Nephron progenitor cell (in vitro differentiated cells): ENCODE results near the gene DHX29.

Source experiments
- DNase-seq: peaks from one replicate; pipeline ENCODE4 v3.0.0; 2021
- H3K27ac Mint-ChIP-seq: 2 replicates; pipeline ENCODE4 v1.8.0; 2021; ENCODE audit warnings: mild to moderate bottlenecking, moderate library complexity, mixed read lengths
- H3K27me3 Mint-ChIP-seq: 2 replicates; pipeline ENCODE4 v1.8.0; 2021; ENCODE audit warnings: mild to moderate bottlenecking, low read depth, mixed read lengths; ENCODE audit not compliant: poor library complexity
- H3K36me3 Mint-ChIP-seq: 2 replicates; pipeline ENCODE4 v1.8.0; 2021; ENCODE audit warnings: low read depth, mixed read lengths
- H3K4me1 Mint-ChIP-seq: 2 replicates; pipeline ENCODE4 v1.8.0; 2021; ENCODE audit warnings: mixed read lengths
- H3K4me3 Mint-ChIP-seq: 2 replicates; pipeline ENCODE4 v1.8.0; 2021; ENCODE audit warnings: mild to moderate bottlenecking, moderate library complexity, mixed read lengths
- H3K9me3 Mint-ChIP-seq: 2 replicates; pipeline ENCODE4 v1.8.0; 2021; ENCODE audit warnings: mild to moderate bottlenecking, moderate library complexity, mixed read lengths
- CTCF ChIP-seq: fragments of 200-600 bp; sonication (generic); IDR thresholded peaks from 2 replicates; pipeline ENCODE4 v1.5.0; 2021; ENCODE audit warnings: antibody characterized with exemption

The DHX29 gene

GRCh38 chr5:55344392-55344992 lies 37.0 kb upstream of the DHX29 start:
- Mint-ChIP-seq H3K36me3 (peaks cover 72% of the 10 kb centered on the region), H3K27ac (no peak overlapping the region), H3K9me3 (peaks cover 25% of the 10 kb centered on the region), H3K4me1 (no peaks in the 10 kb centered on the region), H3K4me3 (no peak overlapping the region), H3K27me3 (peaks cover 3% of the 10 kb centered on the region)
- DNase-seq: peak; percentile 56
- TF ChIP-seq CTCF: peak; percentile 83

GRCh38 chr5:55343609-55344008 lies 36.1 kb upstream of the DHX29 start:
- Mint-ChIP-seq H3K4me1 (no peaks in the 10 kb centered on the region), H3K36me3 (peaks cover 67% of the 10 kb centered on the region), H3K27ac (peak overlapping the region; percentile 49), H3K9me3 (peaks cover 25% of the 10 kb centered on the region), H3K4me3 (no peak overlapping the region), H3K27me3 (no peaks in the 10 kb centered on the region)
- no peak for TF ChIP-seq CTCF
- DNase-seq: no peak

GRCh38 chr5:55343107-55343506 lies 35.6 kb upstream of the DHX29 start:
- Mint-ChIP-seq H3K9me3 (peaks cover 25% of the 10 kb centered on the region), H3K4me1 (no peaks in the 10 kb centered on the region), H3K36me3 (peaks cover 67% of the 10 kb centered on the region), H3K27me3 (no peaks in the 10 kb centered on the region), H3K27ac (peak overlapping the region; percentile 49), H3K4me3 (no peak overlapping the region)
- no peak for DNase-seq
- no peak for TF ChIP-seq CTCF

DNA sequence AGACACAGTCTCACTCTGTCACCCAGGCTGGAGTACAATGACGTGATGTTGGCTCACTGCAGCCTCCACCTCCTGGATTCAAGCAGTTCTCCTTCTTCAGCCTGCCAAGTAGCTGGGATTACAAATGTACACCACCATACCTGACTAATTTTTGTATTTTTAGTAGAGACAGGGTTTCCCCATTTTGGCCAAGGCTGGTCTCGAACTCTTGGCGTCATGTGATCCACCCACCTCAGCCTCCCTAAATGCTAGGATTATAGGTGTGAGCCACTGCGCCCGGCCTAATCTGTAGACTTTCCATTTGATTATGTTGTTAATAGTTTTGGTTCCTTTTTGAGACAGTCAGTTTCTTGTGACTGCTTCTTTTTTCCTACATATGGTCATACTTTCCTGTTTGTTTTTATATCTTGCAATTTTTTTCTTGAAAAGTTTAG lies 31.3 kb upstream of the DHX29 start:
- H3K27me3 Mint-ChIP-seq: no peaks in the 10 kb centered on the region

DNA sequence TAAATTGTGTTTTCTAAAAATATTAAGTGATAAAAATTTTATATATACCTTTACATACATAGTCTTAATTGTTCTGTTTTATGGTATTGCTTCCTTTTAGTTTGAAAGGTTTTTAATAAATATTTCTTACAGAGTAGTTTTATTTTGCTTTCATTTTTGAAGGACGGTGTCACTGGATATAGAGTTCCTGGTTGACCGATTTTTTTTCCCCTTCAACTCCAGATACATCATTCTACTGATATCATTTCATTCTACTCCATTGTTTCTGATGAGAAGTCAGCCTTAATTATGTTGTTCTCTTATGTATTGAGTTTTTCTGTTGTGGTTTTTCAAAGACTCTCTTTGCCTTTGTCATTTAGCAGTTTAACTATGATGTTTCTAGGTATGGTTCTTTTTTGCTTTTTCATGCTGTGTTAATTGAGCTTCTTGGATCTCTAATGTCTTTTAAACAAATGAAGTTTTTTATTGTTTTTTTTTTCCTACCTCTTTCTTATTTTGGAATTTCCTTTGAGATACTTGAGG lies 30.7 kb upstream of the DHX29 start:
- H3K27ac Mint-ChIP-seq: peak overlapping the region; percentile 12
- no peak for DNase-seq
- H3K9me3 Mint-ChIP-seq: no peaks in the 10 kb centered on the region
- no peaks in the 10 kb centered on the region for H3K27me3 Mint-ChIP-seq
- no peak for TF ChIP-seq CTCF
- H3K4me1 Mint-ChIP-seq: no peaks in the 10 kb centered on the region
- H3K4me3 Mint-ChIP-seq: no peak overlapping the region
- H3K36me3 Mint-ChIP-seq: peaks cover 36% of the 10 kb centered on the region

More for the DNA sequence above, 31.3 kb upstream of the DHX29 start:
- no peak for TF ChIP-seq CTCF
- no peak for DNase-seq
- Mint-ChIP-seq H3K4me3 (no peak overlapping the region), H3K4me1 (no peaks in the 10 kb centered on the region), H3K27ac (no peak overlapping the region), H3K9me3 (no peaks in the 10 kb centered on the region), H3K36me3 (peaks cover 36% of the 10 kb centered on the region)

GRCh38 chr5:55333811-55334210 lies 26.3 kb upstream of the DHX29 start:
- H3K9me3 Mint-ChIP-seq: no peaks in the 10 kb centered on the region
- peaks cover 66% of the 10 kb centered on the region for H3K36me3 Mint-ChIP-seq
- H3K27me3 Mint-ChIP-seq: no peaks in the 10 kb centered on the region
- H3K4me3 Mint-ChIP-seq: no peak overlapping the region
- no peaks in the 10 kb centered on the region for H3K4me1 Mint-ChIP-seq
- H3K27ac Mint-ChIP-seq: no peak overlapping the region
- no peak for DNase-seq
- TF ChIP-seq CTCF: no peak
